ENCODE data around the gene TMEM9. TPM values are rescaled to one million over a fixed set of nuclear protein-coding genes. Genes with fewer than 3 reads are reported as not detected.
A peak's percentile ranks its signal among the peaks of the same experiment; 100 is the strongest.

The TMEM9 gene
- total and polyA plus RNA-seq, 10 donors = 21.5 to 50.3 (median 34.7) TPM

GRCh38 chr1:201172326-201172725, 18.1 kb upstream of the TMEM9 start:
- no peak overlapping the region for H3K4me3 ChIP-seq
- H3K9me3 ChIP-seq = no peaks in the 10 kb centered on the region
- intact Hi-C loops (cut with DNase I; ENCODE audit: low total_unique reads) = no loop called here
- peaks cover 0 to 20% (median 13%) of the 10 kb centered on the region in 6 donors for H3K4me1 ChIP-seq
- WGBS, 5 donors = 85 to 95% (median 91%) methylated on average over 4 of the region's 4 CpGs
- TF ChIP-seq POLR2A (IDR thresholded peaks at IDR 0.05) = no peak
- no peak for TF ChIP-seq CTCF (IDR thresholded peaks at IDR 0.05 in 8 of 11, conservative IDR thresholded peaks at IDR 0.05 in 3 of 11)
- no peak for TF ChIP-seq POLR2AphosphoS5 (IDR thresholded peaks at IDR 0.05)
- H3K36me3 ChIP-seq = no peaks in the 10 kb centered on the region
- peak; percentile 20 for DNase-seq
- H3K27me3 ChIP-seq (replicated peaks in 1 of 7) = peaks cover 0 to 11% (median 0%) of the 10 kb centered on the region in 7 donors
- no peak overlapping the region for H3K27ac ChIP-seq

DNA sequence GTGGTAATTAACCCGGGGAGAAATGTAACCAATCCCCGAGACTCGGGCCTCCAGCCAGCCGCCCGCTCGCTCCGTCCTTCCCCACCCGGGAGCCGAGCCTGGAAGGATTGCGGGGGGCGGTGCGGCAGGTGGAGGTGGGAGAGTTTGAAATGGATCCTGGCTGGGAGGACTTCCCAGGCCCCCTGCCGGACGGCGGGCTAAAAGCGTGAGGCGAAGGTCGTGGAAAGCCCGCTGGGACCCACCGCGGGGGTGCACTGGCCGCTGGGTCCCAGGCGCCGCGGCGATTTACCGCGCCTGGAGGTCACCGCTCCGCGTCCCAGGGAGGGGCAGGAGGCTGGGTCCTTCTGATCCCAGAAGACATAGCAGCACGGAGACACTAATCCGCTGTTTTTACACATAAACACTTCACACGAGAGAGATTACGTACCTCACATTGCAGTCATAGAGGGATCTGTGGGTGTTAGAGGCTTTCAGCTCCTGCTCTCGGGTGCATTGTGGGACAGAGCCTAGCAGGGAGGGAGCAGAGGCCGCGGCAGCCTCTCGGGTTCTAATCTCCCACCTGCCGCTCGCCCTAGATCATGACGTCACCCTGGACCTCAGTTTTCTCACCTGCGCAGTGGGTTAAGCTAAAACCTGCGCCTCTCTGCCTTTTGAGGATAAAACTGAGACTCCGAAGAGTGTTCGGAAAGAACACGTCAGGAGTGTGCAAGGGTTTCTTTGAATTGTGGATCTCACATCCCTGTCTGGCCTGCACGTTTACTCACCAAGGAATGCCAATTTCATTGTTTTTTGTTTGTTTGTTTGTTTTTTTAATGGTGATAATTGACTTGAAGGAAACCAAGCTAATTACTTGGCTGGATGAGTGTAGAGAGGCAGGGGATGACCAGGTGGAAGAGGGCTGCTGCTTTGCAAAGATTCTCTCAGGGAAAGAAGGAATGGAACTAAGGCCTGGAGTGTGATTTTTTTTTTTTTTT, 17.1 kb upstream of the TMEM9 start:
- H3K9me3 ChIP-seq = no peaks in the 10 kb centered on the region
- H3K27ac ChIP-seq = peak overlapping the region; percentile 43 to 82 (median 68)
- peak; percentile 83 for DNase-seq
- 9 to 18% (median 11%) methylated on average over 29 to 48 of the region's 48 CpGs for WGBS, 5 donors
- no peaks in the 10 kb centered on the region for H3K36me3 ChIP-seq
- H3K4me3 ChIP-seq = peak overlapping the region; percentile 47 to 81 (median 59)
- no peak for TF ChIP-seq POLR2A (IDR thresholded peaks at IDR 0.05)
- TF ChIP-seq CTCF (IDR thresholded peaks at IDR 0.05 in 8 of 11, conservative IDR thresholded peaks at IDR 0.05 in 3 of 11) = peak in 5 of 11 experiments; percentile 26 to 46 (median 34)
- peak in 1 of 3 donors; percentile 1 for TF ChIP-seq POLR2AphosphoS5 (IDR thresholded peaks at IDR 0.05)
- H3K4me1 ChIP-seq = peaks cover 0 to 20% (median 13%) of the 10 kb centered on the region in 6 donors
- H3K27me3 ChIP-seq (replicated peaks in 1 of 7) = peaks cover 0 to 11% (median 0%) of the 10 kb centered on the region in 7 donors
- intact Hi-C loops (cut with DNase I; ENCODE audit: low total_unique reads) = no loop called here

DNA sequence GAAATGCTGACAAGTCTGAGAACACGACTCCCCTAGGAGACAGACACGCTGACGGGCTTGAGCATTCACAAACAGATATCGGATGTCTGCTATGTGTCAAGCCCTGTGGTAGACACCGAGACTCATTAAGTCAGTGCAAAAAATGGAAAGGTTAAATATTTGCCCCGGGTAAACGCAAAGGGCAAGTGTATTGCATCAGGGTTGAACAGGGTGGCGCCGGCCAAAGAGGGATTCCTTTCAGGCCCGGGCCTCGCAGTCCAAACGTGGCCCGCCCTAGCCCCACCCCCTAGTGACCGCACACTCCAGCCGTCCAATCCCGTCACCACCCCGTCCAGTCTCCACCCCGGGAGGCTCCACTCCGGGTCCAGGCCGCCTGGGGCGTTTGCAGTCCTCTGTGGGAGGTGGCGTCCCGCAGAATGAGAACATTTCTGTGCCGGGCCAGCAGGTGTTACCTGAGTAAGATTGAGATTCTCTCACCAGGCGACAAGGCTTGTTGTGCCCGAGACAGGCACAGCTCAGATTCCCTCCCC, 16.3 kb upstream of the TMEM9 start:
- H3K9me3 ChIP-seq = no peaks in the 10 kb centered on the region
- peak overlapping the region; percentile 43 to 82 (median 68) for H3K27ac ChIP-seq
- peaks cover 0 to 7% (median 0%) of the 10 kb centered on the region in 7 donors for H3K27me3 ChIP-seq (replicated peaks in 1 of 7)
- H3K36me3 ChIP-seq = no peaks in the 10 kb centered on the region
- H3K4me3 ChIP-seq = peak overlapping the region; percentile 47 to 81 (median 59)
- TF ChIP-seq POLR2AphosphoS5 (IDR thresholded peaks at IDR 0.05) (peak; percentile 67 to 83 (median 76)), CTCF (IDR thresholded peaks at IDR 0.05 in 8 of 11, conservative IDR thresholded peaks at IDR 0.05 in 3 of 11) (peak in 3 of 11 experiments; percentile 25 to 39 (median 30)), POLR2A (IDR thresholded peaks at IDR 0.05) (peak in 1 of 3 donors; percentile 6)
- intact Hi-C loops (cut with DNase I; ENCODE audit: low total_unique reads) = no loop called here
- H3K4me1 ChIP-seq = peaks cover 0 to 20% (median 13%) of the 10 kb centered on the region in 6 donors
- WGBS, 5 donors = 10 to 20% (median 13%) methylated on average over 14 to 26 of the region's 26 CpGs
- DNase-seq = peak; percentile 95
